Thymus (tissue), 11 donors: Measurements from ENCODE around the gene AP2A1. TPM values are rescaled to one million over a fixed set of nuclear protein-coding genes. Genes with fewer than 3 reads are reported as not detected.

Experiments
- DNase-seq, 9 donors: peaks; one replicate each; pipeline ENCODE4 v3.0.0-alpha.2; 2013; ENCODE audit warnings: low spot score in 9 of 9, low read depth in 6 of 9, missing footprints in 1 of 9
- H3K27ac ChIP-seq, 2 donors: one replicate each; pipeline ENCODE4 v1.5.1; 2013; ENCODE audit warnings: control low read depth in 1 of 2, low read depth in 1 of 2, low read length in 1 of 2, mild to moderate bottlenecking in 1 of 2, moderate library complexity in 1 of 2
- H3K27me3 ChIP-seq, 2 donors: one replicate each; pipeline ENCODE4 v1.5.1; 2013; ENCODE audit warnings: low read length in 1 of 2; ENCODE audit not compliant: control insufficient read depth in 2 of 2, insufficient read depth in 1 of 2
- H3K36me3 ChIP-seq, 2 donors: one replicate each; pipeline ENCODE4 v1.5.1; 2013; ENCODE audit warnings: low read length in 1 of 2, mild to moderate bottlenecking in 1 of 2, moderate library complexity in 1 of 2; ENCODE audit not compliant: control insufficient read depth in 2 of 2, insufficient read depth in 2 of 2
- H3K4me1 ChIP-seq, 2 donors: one replicate each; pipeline ENCODE4 v1.5.1; 2013; ENCODE audit warnings: low read length in 2 of 2; ENCODE audit not compliant: control insufficient read depth in 2 of 2, insufficient read depth in 2 of 2
- H3K4me3 ChIP-seq, 2 donors: one replicate each; pipeline ENCODE4 v1.5.1; 2013; ENCODE audit warnings: low read length in 2 of 2, control low read depth in 1 of 2, mild to moderate bottlenecking in 1 of 2
- H3K9me3 ChIP-seq, 2 donors: one replicate each; pipeline ENCODE4 v1.5.1; 2013; ENCODE audit warnings: low read length in 1 of 2, mild to moderate bottlenecking in 1 of 2; ENCODE audit not compliant: control insufficient read depth in 2 of 2, insufficient read depth in 1 of 2
- WGBS: extraction: QIAGEN DNeasy Blood & Tissue Kit; methylation state at CpG from one replicate; pipeline ENCODE4 v1.1.7; 2013; 5-methylcytosine and 5-hydroxymethylcytosine counted together
- polyA plus RNA-seq: library from polyadenylated mRNA; stranded (reverse); fragments of 200-250 nt; gene quantifications from one replicate; pipeline ENCODE4 v1.2.3, GENCODE V29; 2013
- total RNA-seq: library from RNA; stranded (reverse); fragments of 120-200 nt; gene quantifications from one replicate; pipeline ENCODE4 v1.2.4, GENCODE V29; 2013
- donor health status: healthy.

Gene AP2A1
- total and polyA plus RNA-seq, 2 donors = 16.5 to 26.5 TPM

DNA sequence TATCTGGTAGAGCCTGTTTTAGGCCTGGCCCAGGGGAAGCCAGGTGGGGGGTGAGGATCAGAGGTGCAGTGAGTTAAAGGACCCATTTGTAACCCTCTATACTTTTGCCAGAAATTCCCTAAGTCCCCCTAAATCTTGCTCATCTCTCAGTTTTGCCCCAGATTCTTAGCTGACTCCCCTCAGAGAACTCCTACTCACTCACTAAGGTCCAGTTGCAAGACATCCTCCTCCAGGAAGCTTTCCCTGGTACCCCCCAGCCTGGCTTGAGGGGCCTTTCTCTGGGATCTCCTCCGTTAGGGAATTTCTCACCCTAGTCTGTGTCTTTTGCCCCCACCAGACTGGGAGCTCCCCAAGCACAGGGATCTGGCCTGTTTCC is 5.6 kb upstream of the AP2A1 start:
- H3K27me3 ChIP-seq = no peaks in the 10 kb centered on the region
- peak overlapping the region in 1 of 2 donors; percentile 88 for H3K27ac ChIP-seq
- DNase-seq = no peak
- H3K36me3 ChIP-seq = no peaks in the 10 kb centered on the region
- peaks cover 6 to 25% of the 10 kb centered on the region in 2 donors for H3K4me1 ChIP-seq
- no peak overlapping the region for H3K4me3 ChIP-seq
- H3K9me3 ChIP-seq = peaks cover 0 to under 1% of the 10 kb centered on the region in 2 donors
- WGBS = 95% methylated on average over 1 of the region's 1 CpG

DNA sequence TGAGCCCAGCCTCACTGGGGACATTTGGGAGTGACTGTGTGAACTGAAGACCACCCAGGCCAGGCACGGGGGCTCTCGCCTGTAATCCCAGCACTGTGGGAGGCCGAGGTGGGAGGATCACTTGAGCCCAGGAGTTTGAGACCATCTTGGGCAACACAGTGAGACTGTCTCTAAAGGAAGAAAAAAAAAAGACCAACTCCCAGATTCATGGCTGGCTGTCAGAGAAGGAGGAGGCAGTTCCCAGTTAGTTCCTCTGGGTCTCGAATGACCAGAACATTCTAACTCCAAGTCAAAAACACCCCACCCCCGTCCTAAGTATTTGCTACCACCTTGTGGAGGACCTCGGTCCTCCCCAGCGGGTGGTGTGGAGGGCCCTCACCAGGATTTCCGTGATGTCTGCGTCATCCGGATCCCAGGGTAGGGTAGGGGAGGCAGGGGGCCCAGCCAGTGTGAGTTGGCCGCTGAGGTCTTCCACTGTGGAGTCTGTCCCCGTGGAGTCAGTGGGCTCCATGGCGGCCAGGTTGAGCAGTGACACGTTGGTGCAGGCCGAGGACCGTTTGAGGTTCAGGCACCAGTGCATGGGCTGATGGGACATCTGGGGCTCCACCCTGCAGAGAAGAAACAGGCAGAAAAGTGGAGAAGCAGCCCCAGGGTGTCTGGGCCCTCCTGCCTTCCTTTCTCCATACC is 5.0 kb upstream of the AP2A1 start:
- Histone ChIP-seq H3K27ac (peak overlapping the region; percentile 70 to 88), H3K9me3 (no peaks in the 10 kb centered on the region), H3K4me1 (peaks cover 6 to 25% of the 10 kb centered on the region in 2 donors), H3K27me3 (no peaks in the 10 kb centered on the region), H3K4me3 (peak overlapping the region; percentile 15 to 29), H3K36me3 (no peaks in the 10 kb centered on the region)
- 75% methylated on average over 16 of the region's 16 CpGs for WGBS
- DNase-seq = peak in 4 of 9 donors; percentile 17 to 53 (median 32)

DNA sequence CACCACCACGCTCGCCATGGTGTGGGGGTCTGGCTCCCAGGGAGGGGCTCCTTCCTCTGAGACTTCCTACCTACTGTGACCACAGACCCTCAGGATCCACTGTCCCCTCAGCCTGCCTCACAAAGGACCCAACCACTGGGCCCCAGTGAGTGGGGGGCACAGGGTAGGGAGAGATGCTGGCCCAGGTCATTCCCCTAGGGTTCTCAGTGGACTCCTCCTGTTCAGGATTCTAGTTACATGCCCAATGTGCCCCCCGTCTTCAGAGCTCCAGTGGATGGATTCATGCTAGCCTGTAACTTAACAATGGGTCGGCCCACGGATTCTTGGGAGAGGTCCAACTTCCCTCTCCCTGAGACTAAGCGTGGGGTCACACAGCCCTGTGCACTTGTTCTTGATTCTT is 3.6 kb upstream of the AP2A1 start, which contains the start of gene TSKS:
Gene TSKS, minus strand, starts transcription at position 77 of the 400 bp plus-strand sequence. Its CDS starts 59 bp downstream, at position 18.
- Histone ChIP-seq H3K9me3 (no peaks in the 10 kb centered on the region), H3K4me3 (no peak within 1 kb of the TSS), H3K4me1 (peaks cover 15 to 35% of the 10 kb centered on the region in 2 donors), H3K36me3 (no peaks in the 10 kb centered on the region), H3K27ac (peak within 1 kb of the TSS; percentile 70 to 88), H3K27me3 (no peaks in the 10 kb centered on the region)
- 98% methylated on average over 6 of the region's 6 CpGs for WGBS
- DNase-seq = no peak

DNA sequence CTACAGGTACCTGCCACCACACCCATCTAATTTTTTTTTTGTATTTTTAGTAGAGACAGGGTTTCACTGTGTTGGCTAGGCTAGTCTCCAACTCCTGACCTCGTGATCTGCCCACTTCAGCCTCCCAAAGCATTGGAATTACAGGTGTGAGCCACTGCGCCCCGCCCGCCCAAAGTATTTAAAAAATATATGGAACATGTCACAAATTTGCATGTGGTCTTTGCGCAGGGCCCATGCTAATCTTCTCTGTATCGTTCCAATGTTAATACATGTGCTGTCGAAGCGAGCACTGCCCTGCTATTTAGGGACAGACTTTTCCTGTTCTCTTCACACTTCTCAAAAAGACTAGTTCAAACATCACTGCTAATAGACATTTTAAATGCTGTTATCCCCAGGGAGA is 2.5 kb upstream of the AP2A1 start:
- WGBS = 97% methylated on average over 8 of the region's 8 CpGs
- DNase-seq = no peak
- H3K27ac ChIP-seq = no peak overlapping the region
- H3K36me3 ChIP-seq = peaks cover under 1 to 3% of the 10 kb centered on the region in 2 donors
- H3K4me1 ChIP-seq = peaks cover 17 to 39% of the 10 kb centered on the region in 2 donors
- no peaks in the 10 kb centered on the region for H3K9me3 ChIP-seq
- no peaks in the 10 kb centered on the region for H3K27me3 ChIP-seq
- H3K4me3 ChIP-seq = no peak overlapping the region

DNA sequence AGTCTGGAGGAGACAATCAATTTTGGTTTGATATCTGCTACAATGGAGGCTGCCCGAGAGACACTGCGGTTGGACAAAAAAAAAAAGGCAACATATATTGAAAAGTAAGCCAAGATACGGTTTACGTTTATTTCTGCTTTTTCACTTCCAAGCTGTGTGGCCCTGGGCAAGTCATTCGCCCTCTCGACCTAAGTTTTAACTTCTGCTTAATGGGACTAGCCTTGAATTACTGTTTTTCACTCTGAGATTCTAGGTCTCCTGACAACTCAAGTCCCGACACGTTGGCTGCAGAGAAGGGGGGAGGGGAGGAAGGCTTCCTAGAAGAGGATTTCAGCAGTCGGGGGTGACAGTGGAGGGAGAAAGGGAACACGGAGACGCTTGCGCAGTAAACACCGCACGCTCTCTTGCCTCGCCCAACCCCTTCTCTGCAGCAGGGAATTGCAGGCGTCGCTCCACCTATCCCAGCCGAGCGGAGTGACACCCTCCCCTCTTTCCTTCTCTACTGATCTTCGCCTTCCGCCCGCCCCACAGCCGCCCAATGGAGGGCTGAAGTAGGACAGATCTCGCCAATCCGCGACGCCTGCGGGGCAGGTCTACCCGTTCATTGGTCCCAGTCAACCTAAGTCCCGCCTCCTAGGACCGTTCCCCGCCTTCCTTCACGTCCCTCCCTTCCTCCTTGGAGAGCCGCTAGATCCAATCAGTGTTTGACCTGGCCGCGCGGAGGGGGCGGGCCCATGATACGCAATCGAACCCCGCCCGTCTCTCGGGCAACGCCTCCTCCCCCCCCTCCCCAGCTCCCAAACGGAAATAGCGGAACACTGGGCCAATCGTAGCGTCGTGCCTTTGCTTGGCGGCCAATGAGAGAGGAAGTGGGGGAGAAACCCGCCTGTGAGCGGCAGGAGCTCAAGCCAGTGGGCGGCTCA is 533 bp upstream of the AP2A1 start:
- Histone ChIP-seq H3K4me1 (peaks cover 17 to 36% of the 10 kb centered on the region in 2 donors), H3K36me3 (peaks cover 2 to 3% of the 10 kb centered on the region in 2 donors), H3K4me3 (peak overlapping the region; percentile 48 to 91), H3K9me3 (no peaks in the 10 kb centered on the region), H3K27ac (peak overlapping the region; percentile 89 to 94), H3K27me3 (no peaks in the 10 kb centered on the region)
- 2% methylated on average over 53 of the region's 53 CpGs for WGBS
- DNase-seq = peak; percentile 98 to 100 (median 99)

DNA sequence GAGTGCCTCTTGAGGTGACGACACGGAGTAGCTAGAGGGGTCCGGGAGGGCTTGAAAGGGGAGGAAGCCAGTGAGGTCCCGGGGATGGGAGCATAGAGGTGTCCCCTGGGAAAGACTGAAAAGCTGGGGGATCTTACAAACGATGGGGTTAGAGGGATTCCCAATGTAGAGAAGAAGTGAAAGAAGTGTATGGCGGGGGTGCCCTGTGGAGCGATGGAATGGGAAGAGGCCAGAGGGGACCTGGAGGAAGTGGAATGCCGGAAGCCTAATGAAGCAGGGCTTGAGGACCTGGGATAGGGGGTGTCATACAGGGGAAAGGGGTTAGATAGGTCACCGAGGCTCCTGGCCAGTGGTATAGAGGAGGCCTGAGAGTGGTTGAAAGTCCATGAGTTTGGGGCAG is 580 bp downstream of the AP2A1 start:
- peak overlapping the region; percentile 86 to 91 for H3K4me3 ChIP-seq
- 1% methylated on average over 9 of the region's 9 CpGs for WGBS
- no peaks in the 10 kb centered on the region for H3K9me3 ChIP-seq
- H3K27ac ChIP-seq = peak overlapping the region; percentile 64 to 85
- no peak for DNase-seq
- H3K4me1 ChIP-seq = peaks cover 17 to 26% of the 10 kb centered on the region in 2 donors
- H3K36me3 ChIP-seq = peaks cover 2 to 3% of the 10 kb centered on the region in 2 donors
- no peaks in the 10 kb centered on the region for H3K27me3 ChIP-seq

DNA sequence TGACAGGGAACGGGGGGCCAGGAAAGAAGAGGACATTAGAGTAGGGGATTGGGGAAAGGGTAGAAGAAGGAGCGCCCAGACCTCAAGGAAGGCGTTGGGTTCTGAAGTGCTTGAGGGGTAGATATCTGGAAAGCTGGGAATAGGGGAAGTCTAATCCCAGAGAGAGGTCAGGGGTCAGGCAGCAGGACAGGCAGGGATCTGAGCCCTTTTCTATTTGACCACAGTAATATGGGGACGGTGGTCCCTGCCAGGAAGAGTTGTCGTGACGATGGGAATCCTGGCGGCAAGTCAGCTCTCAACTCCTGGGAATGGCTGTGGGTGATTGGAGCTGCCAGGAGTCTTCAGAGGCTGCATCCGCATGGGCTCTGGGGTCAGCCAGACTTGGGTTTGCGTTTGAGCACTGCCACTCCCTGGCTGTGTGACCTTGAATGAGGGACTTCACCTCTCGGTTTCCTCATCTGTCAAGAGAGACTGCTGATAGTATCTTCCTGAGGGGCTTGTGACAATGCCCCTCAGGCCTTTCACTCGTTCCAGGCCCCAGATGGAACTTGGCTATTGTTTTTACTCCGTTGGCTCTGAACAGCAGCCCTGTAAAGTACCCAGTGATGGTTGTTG is 1.3 kb downstream of the AP2A1 start:
- peak overlapping the region in 1 of 2 donors; percentile 86 for H3K4me3 ChIP-seq
- H3K27me3 ChIP-seq = no peaks in the 10 kb centered on the region
- peaks cover 2 to 3% of the 10 kb centered on the region in 2 donors for H3K36me3 ChIP-seq
- H3K4me1 ChIP-seq = peaks cover 17 to 24% of the 10 kb centered on the region in 2 donors
- no peaks in the 10 kb centered on the region for H3K9me3 ChIP-seq
- 90% methylated on average over 12 of the region's 12 CpGs for WGBS
- no peak overlapping the region for H3K27ac ChIP-seq
- no peak for DNase-seq

DNA sequence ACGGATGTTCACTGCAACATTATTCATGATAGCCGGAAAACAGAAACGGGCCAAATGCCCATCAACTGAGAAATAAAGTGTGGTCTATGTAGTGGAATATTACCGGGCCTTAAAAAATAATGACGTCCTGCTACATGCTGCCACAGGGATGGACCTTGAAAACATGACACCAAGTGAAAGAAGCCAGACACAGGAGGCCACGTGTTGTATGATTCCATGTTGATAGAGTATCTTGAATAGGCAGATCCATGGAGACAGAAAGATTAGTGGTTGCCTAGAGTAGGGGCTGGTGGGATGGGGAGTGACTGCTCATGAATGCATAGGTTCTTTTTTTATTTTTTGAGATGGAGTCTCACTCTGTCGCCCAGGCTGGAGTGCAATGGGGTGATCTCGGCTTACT is 3.7 kb downstream of the AP2A1 start:
- Histone ChIP-seq H3K9me3 (no peaks in the 10 kb centered on the region), H3K4me3 (no peak overlapping the region), H3K4me1 (peaks cover 16 to 21% of the 10 kb centered on the region in 2 donors), H3K27ac (no peak overlapping the region), H3K27me3 (no peaks in the 10 kb centered on the region), H3K36me3 (peaks cover 2 to 4% of the 10 kb centered on the region in 2 donors)
- WGBS = 96% methylated on average over 8 of the region's 8 CpGs
- no peak for DNase-seq
